Stimulated activated CD8-positive, alpha-beta memory T cell treated with anti-CD3 and anti-CD28 coated beads, Interleukin-12 subunit alpha, Interleukin-12 subunit beta, amount 100 ng/mL, for 24 hours (primary cell): ENCODE measurements around the gene ALK.

Experiments
- DNase-seq: peaks from one replicate; pipeline ENCODE4 v3.0.0-alpha.2; 2020; ENCODE audit errors: extremely low read depth

Gene ALK

DNA sequence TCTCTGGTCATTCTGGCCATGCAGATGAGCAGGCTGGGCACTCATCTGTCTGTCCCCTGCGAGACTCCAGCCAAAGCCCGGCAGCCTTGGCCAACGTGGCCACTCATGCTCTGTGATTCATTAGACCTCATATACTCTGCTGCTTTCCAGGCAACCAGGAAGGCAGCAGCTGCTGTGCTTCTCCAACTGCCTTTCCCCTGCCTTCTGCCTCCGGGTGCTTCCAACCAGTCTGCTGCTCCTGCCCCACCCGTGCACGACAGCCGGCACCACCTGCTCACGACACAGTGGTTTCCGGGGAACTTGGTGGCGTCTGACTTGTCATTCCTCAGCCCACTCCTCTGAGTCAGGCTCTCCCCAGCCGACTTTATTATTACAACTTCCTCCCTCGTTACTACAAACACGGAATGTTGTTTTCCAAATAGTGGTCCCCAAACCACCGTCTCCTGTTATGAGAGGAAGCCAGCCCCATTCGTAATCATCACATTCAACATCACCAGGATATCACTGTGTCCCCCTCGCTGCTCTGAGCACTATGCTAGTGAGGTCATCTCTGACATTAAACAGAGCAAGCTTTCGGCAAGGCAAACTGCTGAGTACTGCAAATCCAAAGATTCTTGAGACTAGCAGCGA, 392.4 kb downstream of the ALK start:
- DNase-seq: no peak

DNA sequence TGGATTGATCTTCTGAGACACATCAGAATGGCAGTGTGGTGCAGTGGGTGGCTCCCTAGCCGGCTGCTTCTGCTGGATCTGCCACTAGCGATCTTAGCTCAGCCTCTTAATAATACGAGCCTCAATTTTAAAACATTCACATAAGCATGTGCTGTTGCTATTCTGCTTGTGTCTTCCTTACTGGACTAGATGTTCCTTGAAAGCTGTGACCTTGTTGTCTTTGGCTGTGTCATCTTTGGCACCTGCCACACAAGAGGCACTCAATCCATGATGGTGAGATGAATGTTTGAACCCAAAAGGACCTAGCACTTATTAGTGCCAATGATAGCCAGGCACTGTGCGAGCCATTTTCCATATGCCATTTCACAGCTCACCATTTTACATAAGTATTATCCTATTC, 393.0 kb downstream of the ALK start:
- no peak for DNase-seq

- DNase-seq: no peak
Observed at GRCh38 chr2:29527947-29528346, 393.4 kb downstream of the ALK start.

GRCh38 chr2:29526587-29527586, 394.5 kb downstream of the ALK start:
- no peak for DNase-seq

- DNase-seq: no peak
Observed at GRCh38 chr2:29525921-29526320, 395.5 kb downstream of the ALK start.

DNA sequence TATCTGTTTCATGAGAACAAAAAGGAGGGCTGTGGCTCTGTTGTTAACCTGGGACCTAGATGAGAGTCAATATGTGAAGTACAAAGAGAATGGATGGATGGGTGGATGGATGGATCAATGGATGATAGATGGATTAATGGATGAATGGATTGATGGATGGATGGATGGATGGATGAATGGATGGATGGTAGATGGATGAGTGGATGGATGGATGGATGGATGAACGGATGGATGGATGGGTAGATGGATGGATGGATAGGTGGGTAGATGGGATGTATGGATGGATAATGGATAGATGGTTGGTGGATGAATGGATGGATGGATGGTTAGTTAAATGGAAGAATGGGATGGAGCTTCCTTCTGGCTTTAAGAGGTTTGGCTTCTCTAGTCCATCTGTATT, 396.7 kb downstream of the ALK start:
- no peak for DNase-seq

- DNase-seq: no peak
Observed at GRCh38 chr2:29522951-29523669, 398.3 kb downstream of the ALK start.

DNA sequence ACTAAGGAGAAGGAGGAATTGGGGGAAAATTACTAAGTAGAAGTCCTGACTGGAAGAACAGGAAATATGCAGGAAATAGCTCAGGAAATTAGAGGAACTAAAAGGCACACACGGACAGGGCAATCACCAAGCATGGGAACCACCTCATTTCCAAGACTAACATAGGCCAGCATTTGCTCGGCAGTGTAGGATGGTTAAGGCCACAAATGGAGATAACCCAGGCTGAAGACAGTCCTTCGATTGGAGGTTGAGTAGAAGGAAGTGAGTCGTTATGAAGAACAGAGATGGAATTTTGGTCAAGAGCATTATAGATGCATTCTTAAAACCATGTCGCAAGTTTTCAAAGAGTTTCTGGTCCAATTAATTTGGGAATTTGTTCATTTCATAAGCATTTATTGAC, 401.4 kb downstream of the ALK start:
- no peak for DNase-seq

GRCh38 chr2:29519338-29519925, 402.0 kb downstream of the ALK start:
- no peak for DNase-seq

- DNase-seq: no peak
Observed at GRCh38 chr2:29518646-29519337, 402.6 kb downstream of the ALK start.

GRCh38 chr2:29518010-29518409, 403.4 kb downstream of the ALK start:
- DNase-seq: no peak

GRCh38 chr2:29517413-29517812, 404.0 kb downstream of the ALK start:
- DNase-seq: no peak

- no peak for DNase-seq
Observed at GRCh38 chr2:29516767-29517166, 404.6 kb downstream of the ALK start.

GRCh38 chr2:29509878-29510277, 411.5 kb downstream of the ALK start:
- no peak for DNase-seq

DNA sequence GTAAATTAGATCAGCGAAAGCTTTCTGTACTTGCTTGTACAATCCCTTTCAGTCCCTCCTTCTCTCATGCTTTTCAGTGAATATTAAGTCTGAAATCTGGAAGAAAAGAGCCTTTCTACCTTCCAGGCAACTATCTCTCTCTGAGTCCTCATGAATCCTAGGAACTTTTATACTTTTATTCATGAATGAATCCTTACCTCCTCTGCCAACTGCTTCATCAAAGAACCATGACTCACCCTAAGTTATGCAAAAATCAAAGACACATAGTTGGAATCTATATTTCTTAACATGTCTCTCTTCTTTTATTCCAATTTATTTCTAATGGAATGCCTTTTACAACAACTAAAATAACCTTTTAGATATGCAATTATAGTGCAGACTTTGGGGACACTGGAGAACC, 412.0 kb downstream of the ALK start:
- DNase-seq: no peak

DNA sequence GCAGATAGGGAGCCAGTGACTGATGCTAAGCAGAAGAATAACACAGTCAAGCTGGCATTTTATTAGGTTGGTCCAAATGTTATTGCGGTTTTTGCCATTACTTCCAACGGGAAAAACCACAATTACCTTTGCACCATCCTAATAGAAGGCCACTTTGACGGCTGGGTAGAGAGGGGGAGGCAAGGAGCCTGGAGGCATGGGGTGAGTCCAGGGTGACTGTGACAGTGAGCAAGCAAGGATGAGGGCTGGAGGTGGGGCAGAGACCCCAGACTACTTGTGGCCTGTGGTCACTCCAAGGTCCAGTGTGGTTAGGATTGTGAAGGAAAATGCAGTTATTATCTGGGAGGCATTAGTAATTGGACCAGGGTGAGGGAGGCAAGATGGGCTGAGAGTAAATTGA, 416.6 kb downstream of the ALK start:
- DNase-seq: no peak

DNA sequence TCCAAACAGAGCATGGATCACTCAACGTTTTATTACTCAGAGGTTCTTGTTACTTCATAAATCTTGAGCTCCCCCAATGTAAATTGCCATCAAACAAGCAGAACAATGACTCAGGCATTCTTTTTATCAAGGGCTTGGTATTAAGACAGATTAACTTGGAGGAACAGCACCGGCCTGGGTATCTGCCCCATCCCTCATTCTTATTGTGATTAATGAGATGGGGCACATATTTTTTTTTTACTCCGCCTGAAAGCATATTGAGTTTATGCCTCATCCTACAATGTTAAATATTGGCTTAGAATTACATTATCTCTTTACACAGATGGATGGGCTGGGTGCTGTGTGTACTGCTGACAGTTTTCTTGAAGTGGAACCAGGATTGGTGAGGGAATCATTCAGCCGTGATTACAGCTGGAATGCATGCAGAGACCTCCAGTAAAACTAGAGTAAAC, 418.9 kb downstream of the ALK start:
- no peak for DNase-seq

DNA sequence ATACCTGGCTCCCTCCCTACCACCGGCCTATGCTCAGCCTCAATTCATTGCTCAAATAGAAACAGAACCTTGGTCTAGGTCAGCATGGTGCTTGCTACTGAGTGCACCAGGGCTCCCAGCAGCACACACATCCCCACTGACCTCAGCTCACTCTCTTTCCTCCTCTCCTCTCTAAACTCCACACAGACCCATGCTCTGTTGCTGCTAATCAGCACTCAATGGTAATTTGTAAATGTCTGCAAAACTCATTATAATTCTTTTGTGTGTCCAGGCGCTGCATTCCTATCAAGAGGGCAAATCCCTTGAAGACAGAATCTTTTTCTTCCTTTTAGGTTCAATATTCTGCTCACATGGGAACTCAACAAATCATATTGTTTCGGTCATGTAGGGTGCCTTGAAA, 424.0 kb downstream of the ALK start:
- DNase-seq: no peak

- DNase-seq: no peak
Observed at GRCh38 chr2:29496198-29496597, 425.2 kb downstream of the ALK start.

- no peak for DNase-seq
Observed at GRCh38 chr2:29495536-29496060, 425.8 kb downstream of the ALK start.

- DNase-seq: no peak
Observed at GRCh38 chr2:29495068-29495467, 426.3 kb downstream of the ALK start.
